Activated effector memory CD4-positive, alpha-beta T cell treated with Interleukin-2 at 50 U/mL for 16 hours (primary cell): ENCODE measurements around the gene FSIP1.

Source experiments
- DNase-seq: peaks from one replicate; pipeline ENCODE4 v3.0.0-alpha.2; 2020

FSIP1 gene

GRCh38 chr15:39591896-39592315 lies 190.7 kb downstream of the FSIP1 start:
- no peak for DNase-seq

GRCh38 chr15:39591141-39591895 lies 191.3 kb downstream of the FSIP1 start:
- no peak for DNase-seq

- DNase-seq: no peak
Observed at GRCh38 chr15:39589815-39590644, 192.6 kb downstream of the FSIP1 start.

- DNase-seq: no peak
Observed at GRCh38 chr15:39589193-39589814, 193.3 kb downstream of the FSIP1 start.

- DNase-seq: no peak
Observed at GRCh38 chr15:39588531-39589192, 194.0 kb downstream of the FSIP1 start.

- DNase-seq: no peak
Observed at GRCh38 chr15:39587731-39588530, 194.7 kb downstream of the FSIP1 start.

GRCh38 chr15:39587096-39587721 lies 195.4 kb downstream of the FSIP1 start:
- DNase-seq: no peak

- DNase-seq: no peak
Observed at GRCh38 chr15:39586387-39587095, 196.1 kb downstream of the FSIP1 start.

- DNase-seq: no peak
Observed at GRCh38 chr15:39585871-39586301, 196.8 kb downstream of the FSIP1 start.

GRCh38 chr15:39585389-39585841 lies 197.2 kb downstream of the FSIP1 start:
- DNase-seq: no peak

- no peak for DNase-seq
Observed at GRCh38 chr15:39584662-39585388, 197.8 kb downstream of the FSIP1 start.

- no peak for DNase-seq
Observed at GRCh38 chr15:39584266-39584659, 198.4 kb downstream of the FSIP1 start.

GRCh38 chr15:39583596-39584265 lies 198.9 kb downstream of the FSIP1 start:
- no peak for DNase-seq

GRCh38 chr15:39582977-39583595 lies 199.6 kb downstream of the FSIP1 start:
- DNase-seq: no peak

- no peak for DNase-seq
Observed at GRCh38 chr15:39582286-39582976, 200.2 kb downstream of the FSIP1 start.

GRCh38 chr15:39581793-39582285 lies 200.8 kb downstream of the FSIP1 start:
- no peak for DNase-seq

- DNase-seq: no peak
Observed at GRCh38 chr15:39581242-39581792, 201.3 kb downstream of the FSIP1 start.
